ENCODE results near the gene VANGL2. TPM values are rescaled to one million over a fixed set of nuclear protein-coding genes. Genes with fewer than 3 reads are reported as not detected.

Gene VANGL2
- total and polyA plus RNA-seq, 2 experiments from 2014 or later: 17.7 to 51.3 TPM

GRCh38 chr1:160419150-160419837, 18.9 kb downstream of the VANGL2 start (continued):
- TF ChIP-seq ZNF462 (CRISPR knock-in tag; IDR thresholded peaks at IDR 0.05) (no peak), CREB1 (CRISPR knock-in tag; IDR thresholded peaks at IDR 0.05; ENCODE audit: low read depth) (no peak), NANOG (IDR thresholded peaks at IDR 0.05; ENCODE audit: borderline replicate concordance) (no peak), REST (IDR thresholded peaks at IDR 0.05; ENCODE audit: unreplicated experiment) (no peak), STAT1 (IDR thresholded peaks at IDR 0.05; ENCODE audit: unreplicated experiment) (no peak), POLR2AphosphoS5 (IDR thresholded peaks at IDR 0.05; ENCODE audit: low read depth) (no peak), ZNF114 (CRISPR knock-in tag; IDR thresholded peaks at IDR 0.05) (no peak), EZH2 (IDR thresholded peaks at IDR 0.05; ENCODE audit: low read depth, unreplicated experiment) (no peak), ZNF331 (CRISPR knock-in tag; IDR thresholded peaks at IDR 0.05; ENCODE audit: low read depth) (no peak), ETS1 (IDR thresholded peaks at IDR 0.05) (no peak)

Measured in GM23338 (cell line).